ENCODE results near the gene USP31.

USP31 gene

GRCh38 chr16:23187341-23187740 is 38.1 kb upstream of the USP31 start:
- no peak for TF ChIP-seq CTCF (IDR thresholded peaks at IDR 0.05; ENCODE audit: control insufficient read depth, extremely low read depth, insufficient read depth)

GRCh38 chr16:23186171-23186570 is 36.9 kb upstream of the USP31 start:
- no peak for DNase-seq (ENCODE audit: low read depth)
- TF ChIP-seq CTCF (IDR thresholded peaks at IDR 0.05; ENCODE audit: control insufficient read depth, extremely low read depth, insufficient read depth): no peak
- H3K4me3 ChIP-seq (ENCODE audit: low read depth, low read length): no peak overlapping the region

More at GRCh38 chr16:23187341-23187740, 38.1 kb upstream of the USP31 start:
- DNase-seq (ENCODE audit: low read depth): no peak
- no peak overlapping the region for H3K4me3 ChIP-seq (ENCODE audit: low read depth, low read length)

GRCh38 chr16:23185656-23186055 is 36.4 kb upstream of the USP31 start:
- H3K4me3 ChIP-seq (ENCODE audit: low read depth, low read length): no peak overlapping the region
- TF ChIP-seq CTCF (IDR thresholded peaks at IDR 0.05; ENCODE audit: control insufficient read depth, extremely low read depth, insufficient read depth): no peak
- no peak for DNase-seq (ENCODE audit: low read depth)

GRCh38 chr16:23183543-23183862 is 34.3 kb upstream of the USP31 start:
- peak overlapping the region; percentile 57 for H3K4me3 ChIP-seq (ENCODE audit: low read depth, low read length)
- DNase-seq (ENCODE audit: low read depth): no peak
- TF ChIP-seq CTCF (IDR thresholded peaks at IDR 0.05; ENCODE audit: control insufficient read depth, extremely low read depth, insufficient read depth): no peak

- H3K4me3 ChIP-seq (ENCODE audit: low read depth, low read length): peak within 1 kb of the TSS; percentile 57
- no peak for DNase-seq (ENCODE audit: low read depth)
- TF ChIP-seq CTCF (IDR thresholded peaks at IDR 0.05; ENCODE audit: control insufficient read depth, extremely low read depth, insufficient read depth): no peak
Observed at GRCh38 chr16:23182679-23183542, 33.7 kb upstream of the USP31 start, which contains the start of gene SCNN1G. TSS of gene SCNN1G (plus strand) at chr16:23182745. CDS start at chr16:23186272, 3,527 bp downstream.

- peak overlapping the region; percentile 57 for H3K4me3 ChIP-seq (ENCODE audit: low read depth, low read length)
- DNase-seq (ENCODE audit: low read depth): peak; percentile 54
- peak; percentile 100 for TF ChIP-seq CTCF (IDR thresholded peaks at IDR 0.05; ENCODE audit: control insufficient read depth, extremely low read depth, insufficient read depth)
Observed at GRCh38 chr16:23182206-23182678, 33.0 kb upstream of the USP31 start.
